ENCODE measurements around the gene MIPEP.

MIPEP gene

DNA sequence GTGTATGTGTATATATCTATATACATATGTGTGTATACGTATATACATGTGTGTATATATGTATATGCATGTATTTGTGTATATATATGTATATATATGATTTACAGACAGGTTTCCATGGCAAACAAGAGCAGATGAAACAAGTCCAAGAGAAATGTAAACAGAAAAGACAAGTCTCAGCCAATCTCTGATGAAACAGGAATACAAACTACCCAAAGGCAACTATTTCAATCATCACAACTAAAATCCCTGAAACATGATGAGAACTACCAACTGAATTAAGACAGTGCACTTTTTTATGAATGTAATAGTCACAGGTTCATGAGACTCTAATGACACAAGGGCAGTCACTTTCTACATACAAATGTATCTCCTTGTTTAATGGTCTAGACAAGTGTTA is 178.8 kb downstream of the MIPEP start:
- Histone ChIP-seq H3K4me1 (ENCODE audit: control insufficient read depth in 1 of 2, insufficient read depth in 2 of 2, low read length in 2 of 2) (no peaks in the 10 kb centered on the region), H3K9ac (ENCODE audit: low read depth in 1 of 2, low read length in 2 of 2) (no peak overlapping the region), H3K4me3 (ENCODE audit: low read depth in 1 of 2, low read length in 2 of 2) (no peak overlapping the region), H3K36me3 (ENCODE audit: control insufficient read depth in 1 of 2, insufficient read depth in 2 of 2, low read length in 2 of 2) (no peaks in the 10 kb centered on the region), H3K9me3 (ENCODE audit: control insufficient read depth in 1 of 2, low read length in 2 of 2) (no peaks in the 10 kb centered on the region), H3K27ac (ENCODE audit: low read depth, low read length) (no peak overlapping the region), H3K27me3 (ENCODE audit: control insufficient read depth in 1 of 2, insufficient read depth in 2 of 2, low read length in 2 of 2) (no peaks in the 10 kb centered on the region)

DNA sequence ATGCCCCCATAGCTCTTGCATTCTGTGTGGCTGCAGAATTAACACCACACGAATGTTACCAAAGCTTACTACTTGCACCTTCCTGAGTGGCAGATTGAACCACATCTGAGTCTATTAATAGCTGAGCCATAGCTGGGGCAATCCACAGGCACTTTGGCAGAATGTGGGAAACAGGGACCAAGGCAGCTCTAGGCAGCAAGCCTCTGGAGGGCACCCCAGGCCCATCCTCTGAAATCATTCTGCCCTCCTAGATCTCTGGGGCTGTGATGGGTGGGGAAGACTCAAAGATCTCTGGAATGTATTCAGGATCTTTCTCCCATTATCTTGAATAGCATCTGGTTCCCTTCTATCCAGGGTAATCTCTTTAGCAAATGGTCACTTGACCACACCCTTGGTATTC is 179.7 kb downstream of the MIPEP start:
- Histone ChIP-seq H3K9ac (ENCODE audit: low read depth in 1 of 2, low read length in 2 of 2) (no peak overlapping the region), H3K36me3 (ENCODE audit: control insufficient read depth in 1 of 2, insufficient read depth in 2 of 2, low read length in 2 of 2) (no peaks in the 10 kb centered on the region), H3K4me1 (ENCODE audit: control insufficient read depth in 1 of 2, insufficient read depth in 2 of 2, low read length in 2 of 2) (no peaks in the 10 kb centered on the region), H3K9me3 (ENCODE audit: control insufficient read depth in 1 of 2, low read length in 2 of 2) (no peaks in the 10 kb centered on the region), H3K27ac (ENCODE audit: low read depth, low read length) (no peak overlapping the region), H3K27me3 (ENCODE audit: control insufficient read depth in 1 of 2, insufficient read depth in 2 of 2, low read length in 2 of 2) (no peaks in the 10 kb centered on the region), H3K4me3 (ENCODE audit: low read depth in 1 of 2, low read length in 2 of 2) (no peak overlapping the region)

DNA sequence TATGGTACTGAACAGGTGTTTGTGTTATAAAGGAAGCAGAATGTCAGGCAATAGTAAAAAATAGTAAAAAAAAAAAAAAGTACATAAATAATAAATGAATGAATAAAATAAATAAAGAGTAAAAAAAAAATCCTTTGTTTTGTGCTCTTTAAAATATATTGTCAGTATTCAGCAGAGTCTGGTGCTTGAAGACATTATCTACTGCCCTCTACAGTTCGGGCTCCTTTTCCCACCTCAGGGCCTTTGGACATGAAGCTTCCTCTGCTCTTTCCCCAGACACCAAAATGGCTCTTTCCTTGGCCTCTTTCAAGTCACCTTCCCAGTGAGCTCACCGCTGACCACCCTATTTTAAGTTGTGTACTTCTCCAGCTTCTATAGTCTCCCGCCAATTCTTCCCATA is 181.5 kb downstream of the MIPEP start:
- Histone ChIP-seq H3K36me3 (ENCODE audit: control insufficient read depth in 1 of 2, insufficient read depth in 2 of 2, low read length in 2 of 2) (no peaks in the 10 kb centered on the region), H3K27me3 (ENCODE audit: control insufficient read depth in 1 of 2, insufficient read depth in 2 of 2, low read length in 2 of 2) (no peaks in the 10 kb centered on the region), H3K4me1 (ENCODE audit: control insufficient read depth in 1 of 2, insufficient read depth in 2 of 2, low read length in 2 of 2) (no peaks in the 10 kb centered on the region), H3K9ac (ENCODE audit: low read depth in 1 of 2, low read length in 2 of 2) (no peak overlapping the region), H3K9me3 (ENCODE audit: control insufficient read depth in 1 of 2, low read length in 2 of 2) (no peaks in the 10 kb centered on the region), H3K27ac (ENCODE audit: low read depth, low read length) (no peak overlapping the region), H3K4me3 (ENCODE audit: low read depth in 1 of 2, low read length in 2 of 2) (no peak overlapping the region)

DNA sequence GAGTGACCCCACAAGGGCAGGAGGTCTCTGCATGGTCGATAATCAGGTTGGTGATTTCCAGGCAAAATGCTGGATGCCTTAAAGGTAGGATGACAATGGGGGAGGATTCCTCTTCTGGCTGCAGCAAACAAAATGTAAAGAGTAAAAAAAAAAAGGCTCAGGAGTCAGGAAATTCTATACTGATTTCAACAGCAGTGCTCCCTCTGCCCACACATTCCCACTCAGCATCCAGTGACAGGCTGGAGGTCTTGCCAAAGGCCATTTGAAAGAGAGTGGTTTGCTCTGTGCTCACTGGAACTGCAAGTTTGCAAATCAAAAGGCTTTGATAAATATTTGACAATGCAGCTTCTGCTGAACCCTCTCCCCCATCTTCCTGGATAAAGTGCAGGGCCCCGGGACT is 183.6 kb downstream of the MIPEP start:
- Histone ChIP-seq H3K4me1 (ENCODE audit: control insufficient read depth in 1 of 2, insufficient read depth in 2 of 2, low read length in 2 of 2) (no peaks in the 10 kb centered on the region), H3K27ac (ENCODE audit: low read depth, low read length) (no peak overlapping the region), H3K27me3 (ENCODE audit: control insufficient read depth in 1 of 2, insufficient read depth in 2 of 2, low read length in 2 of 2) (peaks cover 4 to 6% of the 10 kb centered on the region in 2 donors), H3K9ac (ENCODE audit: low read depth in 1 of 2, low read length in 2 of 2) (no peak overlapping the region), H3K9me3 (ENCODE audit: control insufficient read depth in 1 of 2, low read length in 2 of 2) (no peaks in the 10 kb centered on the region), H3K4me3 (ENCODE audit: low read depth in 1 of 2, low read length in 2 of 2) (no peak overlapping the region), H3K36me3 (ENCODE audit: control insufficient read depth in 1 of 2, insufficient read depth in 2 of 2, low read length in 2 of 2) (no peaks in the 10 kb centered on the region)

DNA sequence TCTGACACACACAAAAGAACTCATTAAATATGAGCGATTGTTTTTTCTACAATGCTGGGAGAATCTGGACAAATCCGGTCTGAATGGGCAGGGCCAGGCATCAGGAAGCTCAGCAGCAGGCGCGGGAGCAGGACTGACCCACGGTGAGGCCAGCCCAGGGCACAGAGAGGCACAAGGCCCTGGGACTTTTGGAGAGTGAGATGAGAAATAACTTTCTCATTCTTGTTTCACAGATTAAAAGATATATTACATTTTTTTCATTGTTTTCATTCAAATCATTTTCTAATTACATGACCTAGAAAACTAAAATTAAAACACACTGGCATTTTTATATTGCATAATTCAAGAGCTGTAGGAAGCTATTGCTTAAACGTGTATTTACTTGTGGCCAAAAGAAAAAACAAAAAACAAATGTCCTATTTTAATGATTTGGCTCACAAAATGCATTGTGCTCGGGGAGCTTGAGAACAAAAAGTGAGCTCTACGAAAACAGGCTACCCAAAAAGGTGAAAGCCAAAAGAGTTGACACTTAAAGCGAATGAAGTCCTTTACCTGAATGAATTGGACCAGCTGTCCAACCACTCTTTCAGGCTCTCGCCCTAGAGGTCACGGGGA is 185.8 kb downstream of the MIPEP start:
- no peak overlapping the region for H3K4me3 ChIP-seq (ENCODE audit: low read depth in 1 of 2, low read length in 2 of 2)
- H3K27ac ChIP-seq (ENCODE audit: low read depth, low read length) = no peak overlapping the region
- H3K9me3 ChIP-seq (ENCODE audit: control insufficient read depth in 1 of 2, low read length in 2 of 2) = no peaks in the 10 kb centered on the region
- no peaks in the 10 kb centered on the region for H3K36me3 ChIP-seq (ENCODE audit: control insufficient read depth in 1 of 2, insufficient read depth in 2 of 2, low read length in 2 of 2)
- no peak overlapping the region for H3K9ac ChIP-seq (ENCODE audit: low read depth in 1 of 2, low read length in 2 of 2)
- peaks cover 4 to 6% of the 10 kb centered on the region in 2 donors for H3K27me3 ChIP-seq (ENCODE audit: control insufficient read depth in 1 of 2, insufficient read depth in 2 of 2, low read length in 2 of 2)
- no peaks in the 10 kb centered on the region for H3K4me1 ChIP-seq (ENCODE audit: control insufficient read depth in 1 of 2, insufficient read depth in 2 of 2, low read length in 2 of 2)

DNA sequence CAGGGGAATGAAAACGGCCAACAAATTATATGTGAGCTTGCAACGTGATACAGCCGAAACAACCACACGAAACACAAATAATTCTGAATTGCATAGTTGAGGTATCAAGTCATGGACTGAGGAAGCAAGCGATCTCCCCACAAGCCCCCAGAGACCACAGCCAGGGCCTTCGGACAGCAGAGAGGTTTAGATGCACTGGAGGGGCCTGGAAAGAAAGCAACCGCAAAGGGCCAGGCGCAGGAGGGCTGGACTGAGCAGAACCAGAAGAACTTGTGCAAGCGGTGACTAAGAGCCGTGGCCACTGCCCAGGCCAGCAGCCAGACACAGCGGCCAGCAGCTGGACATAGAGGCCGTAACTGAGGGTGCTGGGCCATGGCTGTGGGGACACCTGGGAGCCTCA is 187.6 kb downstream of the MIPEP start:
- Histone ChIP-seq H3K27me3 (ENCODE audit: control insufficient read depth in 1 of 2, insufficient read depth in 2 of 2, low read length in 2 of 2) (peaks cover 4 to 6% of the 10 kb centered on the region in 2 donors), H3K4me3 (ENCODE audit: low read depth in 1 of 2, low read length in 2 of 2) (no peak overlapping the region), H3K9me3 (ENCODE audit: control insufficient read depth in 1 of 2, low read length in 2 of 2) (no peaks in the 10 kb centered on the region), H3K36me3 (ENCODE audit: control insufficient read depth in 1 of 2, insufficient read depth in 2 of 2, low read length in 2 of 2) (no peaks in the 10 kb centered on the region), H3K27ac (ENCODE audit: low read depth, low read length) (no peak overlapping the region), H3K9ac (ENCODE audit: low read depth in 1 of 2, low read length in 2 of 2) (no peak overlapping the region), H3K4me1 (ENCODE audit: control insufficient read depth in 1 of 2, insufficient read depth in 2 of 2, low read length in 2 of 2) (peaks cover 4 to 12% of the 10 kb centered on the region in 2 donors)

DNA sequence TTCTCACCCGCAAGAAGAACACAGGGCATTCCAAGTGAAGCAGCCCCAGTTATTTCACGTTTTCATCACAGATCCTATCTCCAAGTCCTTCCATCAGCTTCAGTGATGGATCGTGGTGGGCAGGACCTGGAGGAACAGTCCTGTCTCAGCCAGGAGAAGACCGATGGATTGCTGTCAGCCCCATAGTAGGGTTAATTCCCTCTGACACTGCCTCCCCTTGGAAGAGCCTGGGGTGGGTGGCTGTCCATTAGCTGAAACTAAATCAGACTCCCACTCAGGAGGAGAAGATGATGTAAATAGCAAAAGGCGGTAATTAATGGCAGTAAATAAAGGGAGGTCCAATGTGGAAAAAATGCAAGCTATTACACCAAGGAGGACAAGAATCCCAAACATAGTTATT is 188.0 kb downstream of the MIPEP start:
- Histone ChIP-seq H3K36me3 (ENCODE audit: control insufficient read depth in 1 of 2, insufficient read depth in 2 of 2, low read length in 2 of 2) (no peaks in the 10 kb centered on the region), H3K9me3 (ENCODE audit: control insufficient read depth in 1 of 2, low read length in 2 of 2) (no peaks in the 10 kb centered on the region), H3K27me3 (ENCODE audit: control insufficient read depth in 1 of 2, insufficient read depth in 2 of 2, low read length in 2 of 2) (peaks cover 4 to 6% of the 10 kb centered on the region in 2 donors), H3K27ac (ENCODE audit: low read depth, low read length) (no peak overlapping the region), H3K4me3 (ENCODE audit: low read depth in 1 of 2, low read length in 2 of 2) (no peak overlapping the region), H3K4me1 (ENCODE audit: control insufficient read depth in 1 of 2, insufficient read depth in 2 of 2, low read length in 2 of 2) (peaks cover 7 to 17% of the 10 kb centered on the region in 2 donors), H3K9ac (ENCODE audit: low read depth in 1 of 2, low read length in 2 of 2) (no peak overlapping the region)

DNA sequence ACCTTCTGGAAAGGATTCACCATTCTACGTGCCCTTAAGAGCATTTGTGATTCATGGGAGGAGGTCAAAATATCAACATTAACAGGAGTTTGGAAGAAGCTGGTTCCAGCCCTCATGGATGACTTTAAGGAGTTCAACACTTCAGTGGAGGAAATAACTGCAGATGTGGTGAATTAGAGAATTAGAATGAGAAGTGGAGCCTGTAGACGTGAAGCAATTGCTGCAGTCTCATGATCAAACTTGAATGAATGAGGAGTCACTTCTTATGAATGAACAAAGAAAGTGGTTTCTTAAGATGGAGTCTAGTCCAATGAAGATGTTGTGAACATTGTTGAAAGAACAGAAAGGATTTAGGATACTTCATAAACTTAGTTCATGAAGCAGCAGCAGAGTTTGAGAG is 189.9 kb downstream of the MIPEP start:
- H3K9ac ChIP-seq (ENCODE audit: low read depth in 1 of 2, low read length in 2 of 2) = no peak overlapping the region
- no peaks in the 10 kb centered on the region for H3K36me3 ChIP-seq (ENCODE audit: control insufficient read depth in 1 of 2, insufficient read depth in 2 of 2, low read length in 2 of 2)
- peaks cover 7 to 25% of the 10 kb centered on the region in 2 donors for H3K4me1 ChIP-seq (ENCODE audit: control insufficient read depth in 1 of 2, insufficient read depth in 2 of 2, low read length in 2 of 2)
- H3K27ac ChIP-seq (ENCODE audit: low read depth, low read length) = no peak overlapping the region
- H3K9me3 ChIP-seq (ENCODE audit: control insufficient read depth in 1 of 2, low read length in 2 of 2) = no peaks in the 10 kb centered on the region
- H3K27me3 ChIP-seq (ENCODE audit: control insufficient read depth in 1 of 2, insufficient read depth in 2 of 2, low read length in 2 of 2) = peaks cover 4 to 6% of the 10 kb centered on the region in 2 donors
- H3K4me3 ChIP-seq (ENCODE audit: low read depth in 1 of 2, low read length in 2 of 2) = no peak overlapping the region

DNA sequence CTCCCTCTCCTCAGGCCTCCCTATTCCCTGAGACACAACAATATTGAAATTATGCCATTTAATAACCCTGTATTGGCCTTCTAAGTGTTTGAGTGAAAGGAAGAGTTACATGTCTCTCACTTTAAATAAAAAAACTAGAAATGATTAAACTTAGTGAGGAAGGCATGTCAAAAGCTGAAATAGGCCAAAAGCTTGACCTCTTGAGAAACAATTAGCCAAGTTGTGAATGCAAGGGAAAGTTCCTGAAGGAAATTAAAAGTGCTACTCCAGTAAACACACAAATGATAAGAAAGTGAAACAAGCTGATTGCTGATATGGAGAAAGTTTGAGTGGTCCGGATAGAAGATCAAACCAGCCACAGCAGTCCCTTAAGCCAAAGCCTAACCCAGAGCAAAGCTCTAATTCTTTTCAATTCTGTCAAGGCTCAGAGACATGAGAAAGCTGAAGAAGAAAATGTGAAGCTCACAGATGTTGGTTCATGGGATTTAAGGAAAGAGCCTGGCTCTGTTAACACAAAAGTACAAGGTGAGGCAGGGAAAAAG is 191.4 kb downstream of the MIPEP start:
- H3K36me3 ChIP-seq (ENCODE audit: control insufficient read depth in 1 of 2, insufficient read depth in 2 of 2, low read length in 2 of 2) = no peaks in the 10 kb centered on the region
- no peak overlapping the region for H3K27ac ChIP-seq (ENCODE audit: low read depth, low read length)
- no peak overlapping the region for H3K4me3 ChIP-seq (ENCODE audit: low read depth in 1 of 2, low read length in 2 of 2)
- peaks cover 4 to 6% of the 10 kb centered on the region in 2 donors for H3K27me3 ChIP-seq (ENCODE audit: control insufficient read depth in 1 of 2, insufficient read depth in 2 of 2, low read length in 2 of 2)
- no peak overlapping the region for H3K9ac ChIP-seq (ENCODE audit: low read depth in 1 of 2, low read length in 2 of 2)
- peaks cover 7 to 25% of the 10 kb centered on the region in 2 donors for H3K4me1 ChIP-seq (ENCODE audit: control insufficient read depth in 1 of 2, insufficient read depth in 2 of 2, low read length in 2 of 2)
- no peaks in the 10 kb centered on the region for H3K9me3 ChIP-seq (ENCODE audit: control insufficient read depth in 1 of 2, low read length in 2 of 2)

DNA sequence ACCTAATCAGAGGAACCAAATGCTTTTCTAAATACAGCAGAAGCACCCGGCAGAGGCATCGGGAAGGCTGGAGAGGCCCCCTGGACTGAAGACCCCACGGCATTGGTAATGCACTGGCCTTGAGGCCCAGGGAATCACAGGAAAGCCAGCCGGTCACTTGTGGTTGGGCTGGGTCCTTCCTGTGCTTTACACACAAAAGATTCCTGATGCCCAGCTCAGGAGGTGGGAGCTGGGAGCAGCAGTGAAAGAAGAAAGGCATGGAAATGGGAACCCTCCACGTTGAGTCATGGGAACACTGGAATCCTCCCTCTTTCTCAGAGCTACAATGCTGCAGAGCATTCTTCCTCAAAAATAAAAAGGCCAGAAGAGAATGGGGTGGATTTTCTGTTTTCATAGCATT is 192.6 kb downstream of the MIPEP start:
- no peak overlapping the region for H3K4me3 ChIP-seq (ENCODE audit: low read depth in 1 of 2, low read length in 2 of 2)

More for the DNA sequence above, 192.6 kb downstream of the MIPEP start:
- Histone ChIP-seq H3K4me1 (ENCODE audit: control insufficient read depth in 1 of 2, insufficient read depth in 2 of 2, low read length in 2 of 2) (peaks cover 7 to 25% of the 10 kb centered on the region in 2 donors), H3K9ac (ENCODE audit: low read depth in 1 of 2, low read length in 2 of 2) (no peak overlapping the region), H3K27me3 (ENCODE audit: control insufficient read depth in 1 of 2, insufficient read depth in 2 of 2, low read length in 2 of 2) (peaks cover under 1 to 6% of the 10 kb centered on the region in 2 donors), H3K36me3 (ENCODE audit: control insufficient read depth in 1 of 2, insufficient read depth in 2 of 2, low read length in 2 of 2) (no peaks in the 10 kb centered on the region), H3K27ac (ENCODE audit: low read depth, low read length) (no peak overlapping the region), H3K9me3 (ENCODE audit: control insufficient read depth in 1 of 2, low read length in 2 of 2) (no peaks in the 10 kb centered on the region)

All from duodenal mucosa (tissue), 2 donors.